ENCODE results near the gene CLDN4. TPM values are rescaled to one million over a fixed set of nuclear protein-coding genes. Genes with fewer than 3 reads are reported as not detected.

Gene CLDN4
- total RNA-seq, 1 experiment from 2014 or later, result 249 TPM

DNA sequence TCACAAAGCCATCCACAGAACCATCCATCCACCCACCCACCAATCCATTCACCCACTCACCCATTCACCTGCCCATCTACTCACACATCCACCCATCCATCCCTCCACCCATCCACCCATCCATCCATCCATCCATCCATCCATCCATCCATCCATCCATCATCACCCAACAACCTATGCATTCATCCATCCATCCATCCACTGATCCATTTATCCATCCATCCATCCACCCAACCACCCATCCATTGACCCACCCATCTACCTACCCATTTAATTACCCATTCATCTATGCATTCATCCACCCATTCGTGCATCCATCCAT lies 35.6 kb downstream of the CLDN4 start:
- TF ChIP-seq, protein P1, sequence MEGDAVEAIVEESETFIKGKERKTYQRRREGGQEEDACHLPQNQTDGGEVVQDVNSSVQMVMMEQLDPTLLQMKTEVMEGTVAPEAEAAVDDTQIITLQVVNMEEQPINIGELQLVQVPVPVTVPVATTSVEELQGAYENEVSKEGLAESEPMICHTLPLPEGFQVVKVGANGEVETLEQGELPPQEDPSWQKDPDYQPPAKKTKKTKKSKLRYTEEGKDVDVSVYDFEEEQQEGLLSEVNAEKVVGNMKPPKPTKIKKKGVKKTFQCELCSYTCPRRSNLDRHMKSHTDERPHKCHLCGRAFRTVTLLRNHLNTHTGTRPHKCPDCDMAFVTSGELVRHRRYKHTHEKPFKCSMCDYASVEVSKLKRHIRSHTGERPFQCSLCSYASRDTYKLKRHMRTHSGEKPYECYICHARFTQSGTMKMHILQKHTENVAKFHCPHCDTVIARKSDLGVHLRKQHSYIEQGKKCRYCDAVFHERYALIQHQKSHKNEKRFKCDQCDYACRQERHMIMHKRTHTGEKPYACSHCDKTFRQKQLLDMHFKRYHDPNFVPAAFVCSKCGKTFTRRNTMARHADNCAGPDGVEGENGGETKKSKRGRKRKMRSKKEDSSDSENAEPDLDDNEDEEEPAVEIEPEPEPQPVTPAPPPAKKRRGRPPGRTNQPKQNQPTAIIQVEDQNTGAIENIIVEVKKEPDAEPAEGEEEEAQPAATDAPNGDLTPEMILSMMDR (IDR thresholded peaks at IDR 0.05; ENCODE audit: insufficient read depth in 1 of 2, low read depth in 1 of 2, low read length in 1 of 2, severe bottlenecking in 1 of 2, unreplicated experiment in 1 of 2), result no peak
- no peaks in the 10 kb centered on the region for H3K27me3 Mint-ChIP-seq (ENCODE audit: insufficient read depth, unreplicated experiment)
- ChIA-PET POLR2A (no interaction called here), CTCF (interaction anchor here (0.6 to 1.0 kb wide), 2 partner anchors 160 to 163 kb away, joined by 3 to 7 read pairs; no protein-coding TSS in a partner anchor)
- intact Hi-C loops (cut with micrococcal nuclease; ENCODE audit: unreplicated experiment), result loop anchor here (1.0 kb wide), 2 partner anchors 113 to 161 kb away; no protein-coding TSS in a partner anchor
- H3K27me3 ChIP-seq (replicated peaks; ENCODE audit: control insufficient read depth, insufficient read depth, low read length), result no peaks in the 10 kb centered on the region
- H3K4me3 Mint-ChIP-seq (ENCODE audit: unreplicated experiment), result no peak overlapping the region
- peaks cover 5% of the 10 kb centered on the region for H3K4me1 Mint-ChIP-seq (ENCODE audit: low read depth, unreplicated experiment)
- BruUV-seq (replicated peaks), result no TSS peak
- H3K9me3 Mint-ChIP-seq (ENCODE audit: unreplicated experiment), result no peaks in the 10 kb centered on the region
- no peaks in the 10 kb centered on the region for H3K36me3 ChIP-seq (ENCODE audit: control insufficient read depth, insufficient read depth, low read length)
- H3K27ac Mint-ChIP-seq (ENCODE audit: unreplicated experiment), result no peak overlapping the region
- no peak overlapping the region for H3K4me3 ChIP-seq (ENCODE audit: low read depth, low read length)
- H3K9me3 ChIP-seq, result no peaks in the 10 kb centered on the region
- H3K36me3 Mint-ChIP-seq (ENCODE audit: insufficient read depth, unreplicated experiment), result no peaks in the 10 kb centered on the region
- peaks cover 15% of the 10 kb centered on the region for H3K4me1 ChIP-seq
- no peak for DNase-seq

DNA sequence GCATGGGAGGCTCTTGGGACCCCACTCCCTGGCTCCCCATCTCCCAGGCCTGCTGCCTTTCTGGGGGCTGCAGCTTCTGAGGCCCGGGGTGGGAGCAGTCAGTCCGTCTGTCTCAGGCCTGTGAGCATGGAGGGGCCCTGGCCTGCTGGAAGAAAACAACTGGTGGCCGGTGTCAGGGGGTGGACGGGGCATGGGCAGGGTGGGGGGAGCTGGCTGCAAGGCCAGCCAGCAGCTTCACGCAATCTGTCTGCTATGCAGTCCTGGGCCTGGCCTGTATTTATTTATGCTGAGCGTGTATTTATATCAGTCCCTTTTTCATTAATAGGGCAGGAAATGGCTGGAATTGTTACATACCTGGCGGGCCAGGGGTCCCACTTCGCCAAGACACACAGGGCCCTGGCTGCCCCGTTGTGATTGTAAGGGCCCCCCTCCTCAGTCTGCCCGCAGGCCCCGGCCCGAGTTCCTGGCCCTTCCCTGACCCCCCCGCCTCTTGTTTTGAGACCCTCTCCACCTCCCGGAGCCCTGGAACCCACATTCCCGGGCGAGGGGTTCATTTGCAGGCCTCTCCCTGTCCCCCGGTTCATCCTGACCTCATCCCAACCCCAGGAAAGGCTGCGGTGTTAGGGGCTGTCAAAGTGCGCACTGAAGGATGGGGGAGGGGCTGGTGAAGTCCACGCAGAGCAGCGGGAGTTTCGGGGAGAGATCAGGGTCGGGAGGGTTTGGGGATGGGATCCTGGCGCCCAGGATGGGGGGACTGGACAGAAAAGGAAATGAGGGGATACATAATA lies 38.4 kb downstream of the CLDN4 start:
- Histone ChIP-seq H3K27me3 (replicated peaks; ENCODE audit: control insufficient read depth, insufficient read depth, low read length) (no peaks in the 10 kb centered on the region), H3K36me3 (ENCODE audit: control insufficient read depth, insufficient read depth, low read length) (no peaks in the 10 kb centered on the region), H3K9me3 (no peaks in the 10 kb centered on the region), H3K4me1 (peaks cover 24% of the 10 kb centered on the region), H3K4me3 (ENCODE audit: low read depth, low read length) (no peak overlapping the region)
- Mint-ChIP-seq H3K9me3 (ENCODE audit: unreplicated experiment) (no peaks in the 10 kb centered on the region), H3K27me3 (ENCODE audit: insufficient read depth, unreplicated experiment) (no peaks in the 10 kb centered on the region), H3K4me1 (ENCODE audit: low read depth, unreplicated experiment) (peaks cover 7% of the 10 kb centered on the region), H3K4me3 (ENCODE audit: unreplicated experiment) (no peak overlapping the region), H3K36me3 (ENCODE audit: insufficient read depth, unreplicated experiment) (no peaks in the 10 kb centered on the region), H3K27ac (ENCODE audit: unreplicated experiment) (no peak overlapping the region)
- BruUV-seq (replicated peaks), result no TSS peak
- intact Hi-C loops (cut with micrococcal nuclease; ENCODE audit: unreplicated experiment), result no loop called here
- ChIA-PET POLR2A (interaction anchor here (0.6 kb wide), 1 partner anchor 112 kb away, joined by 4 read pairs; no protein-coding TSS in a partner anchor), CTCF (no interaction called here)
- TF ChIP-seq, protein P1 (IDR thresholded peaks at IDR 0.05; ENCODE audit: insufficient read depth in 1 of 2, low read depth in 1 of 2, low read length in 1 of 2, severe bottlenecking in 1 of 2, unreplicated experiment in 1 of 2), result no peak
- DNase-seq, result no peak

DNA sequence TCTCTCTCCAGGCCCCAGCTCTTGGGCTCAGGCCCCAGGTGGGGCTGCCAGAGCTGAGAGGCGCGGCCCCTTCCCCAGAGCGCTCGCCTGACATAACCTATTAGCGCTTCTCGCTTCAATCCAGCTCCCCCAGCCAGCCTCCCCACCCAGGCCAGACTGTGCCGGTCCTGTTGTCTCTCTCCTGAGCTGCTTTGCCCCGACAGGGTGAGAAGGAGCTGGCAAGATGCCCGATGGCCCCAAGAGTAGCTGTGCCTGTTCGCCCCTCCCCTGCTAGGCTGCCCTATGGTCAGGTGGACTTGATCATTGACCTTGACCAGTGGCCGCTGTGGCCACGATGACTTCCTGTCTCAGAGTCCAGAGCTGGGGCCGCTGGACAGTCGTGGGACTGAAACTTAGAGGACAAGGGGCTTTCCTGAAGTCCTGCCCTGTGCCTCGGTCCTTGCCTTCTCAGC lies 39.3 kb downstream of the CLDN4 start:
- Histone ChIP-seq H3K27me3 (replicated peaks; ENCODE audit: control insufficient read depth, insufficient read depth, low read length) (no peaks in the 10 kb centered on the region), H3K36me3 (ENCODE audit: control insufficient read depth, insufficient read depth, low read length) (no peaks in the 10 kb centered on the region), H3K4me3 (ENCODE audit: low read depth, low read length) (no peak overlapping the region), H3K4me1 (peaks cover 24% of the 10 kb centered on the region), H3K9me3 (no peaks in the 10 kb centered on the region)
- Mint-ChIP-seq H3K9me3 (ENCODE audit: unreplicated experiment) (no peaks in the 10 kb centered on the region), H3K36me3 (ENCODE audit: insufficient read depth, unreplicated experiment) (no peaks in the 10 kb centered on the region), H3K27ac (ENCODE audit: unreplicated experiment) (no peak overlapping the region), H3K27me3 (ENCODE audit: insufficient read depth, unreplicated experiment) (no peaks in the 10 kb centered on the region), H3K4me3 (ENCODE audit: unreplicated experiment) (no peak overlapping the region), H3K4me1 (ENCODE audit: low read depth, unreplicated experiment) (peaks cover 7% of the 10 kb centered on the region)
- TF ChIP-seq, protein P1 (IDR thresholded peaks at IDR 0.05; ENCODE audit: insufficient read depth in 1 of 2, low read depth in 1 of 2, low read length in 1 of 2, severe bottlenecking in 1 of 2, unreplicated experiment in 1 of 2), result no peak
- no TSS peak for BruUV-seq (replicated peaks)
- POLR2A ChIA-PET, result no interaction called here
- DNase-seq, result no peak
- CTCF ChIA-PET, result no interaction called here
- intact Hi-C loops (cut with micrococcal nuclease; ENCODE audit: unreplicated experiment), result no loop called here
